Effector memory CD4-positive, alpha-beta T cell (primary cell): Measurements from ENCODE around the gene KLHL7.
A peak's percentile ranks its signal among the peaks of the same experiment; 100 is the strongest.

ENCODE experiments used
- DNase-seq, 3 donors: peaks; one replicate each; pipeline ENCODE4 v3.0.0-alpha.2; 2020
- H3K27ac ChIP-seq: 2 replicates; pipeline ENCODE4 v1.7.0; 2013; ENCODE audit warnings: mild to moderate bottlenecking, low read length, moderate library complexity; ENCODE audit not compliant: insufficient read depth, poor library complexity, severe bottlenecking
- H3K27me3 ChIP-seq: replicated peaks from 2 replicates; pipeline ENCODE4 v1.7.0; 2013; ENCODE audit warnings: mild to moderate bottlenecking, low read length; ENCODE audit not compliant: insufficient read depth, control insufficient read depth, poor library complexity, severe bottlenecking
- H3K36me3 ChIP-seq: 2 replicates; pipeline ENCODE4 v1.7.0; 2013; ENCODE audit warnings: mild to moderate bottlenecking, low read length, moderate library complexity; ENCODE audit not compliant: control insufficient read depth, insufficient read depth
- H3K4me1 ChIP-seq: 2 replicates; pipeline ENCODE4 v1.7.0; 2013; ENCODE audit warnings: low read length, mild to moderate bottlenecking; ENCODE audit not compliant: control insufficient read depth, insufficient read depth, poor library complexity, severe bottlenecking
- H3K4me3 ChIP-seq: 2 replicates; pipeline ENCODE4 v1.7.0; 2013; ENCODE audit warnings: low read length, low read depth, mild to moderate bottlenecking; ENCODE audit not compliant: insufficient read depth, poor library complexity, severe bottlenecking
- H3K9me3 ChIP-seq: 2 replicates; pipeline ENCODE4 v1.7.0; 2013; ENCODE audit warnings: mild to moderate bottlenecking, low read length, moderate library complexity; ENCODE audit not compliant: control insufficient read depth

The KLHL7 gene

DNA sequence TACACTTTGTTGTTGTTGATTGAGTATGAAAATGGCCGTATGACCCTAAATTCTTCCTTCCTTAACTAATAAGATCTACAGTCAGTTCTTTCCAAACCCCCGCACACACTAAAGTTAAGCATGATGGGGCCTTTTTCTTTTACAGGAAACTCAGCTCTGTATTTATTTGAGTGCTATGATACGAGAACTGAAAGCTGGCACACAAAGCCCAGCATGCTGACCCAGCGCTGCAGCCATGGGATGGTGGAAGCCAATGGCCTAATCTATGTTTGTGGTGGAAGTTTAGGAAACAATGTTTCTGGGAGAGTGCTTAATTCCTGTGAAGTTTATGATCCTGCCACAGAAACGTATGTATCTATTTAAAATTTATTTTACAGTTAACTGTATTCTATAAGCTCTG, 62.1 kb downstream of the KLHL7 start:
- Histone ChIP-seq H3K27me3 (no peaks in the 10 kb centered on the region), H3K36me3 (peaks cover 3% of the 10 kb centered on the region), H3K9me3 (no peaks in the 10 kb centered on the region), H3K4me3 (no peak overlapping the region), H3K27ac (no peak overlapping the region), H3K4me1 (no peaks in the 10 kb centered on the region)
- DNase-seq = no peak

DNA sequence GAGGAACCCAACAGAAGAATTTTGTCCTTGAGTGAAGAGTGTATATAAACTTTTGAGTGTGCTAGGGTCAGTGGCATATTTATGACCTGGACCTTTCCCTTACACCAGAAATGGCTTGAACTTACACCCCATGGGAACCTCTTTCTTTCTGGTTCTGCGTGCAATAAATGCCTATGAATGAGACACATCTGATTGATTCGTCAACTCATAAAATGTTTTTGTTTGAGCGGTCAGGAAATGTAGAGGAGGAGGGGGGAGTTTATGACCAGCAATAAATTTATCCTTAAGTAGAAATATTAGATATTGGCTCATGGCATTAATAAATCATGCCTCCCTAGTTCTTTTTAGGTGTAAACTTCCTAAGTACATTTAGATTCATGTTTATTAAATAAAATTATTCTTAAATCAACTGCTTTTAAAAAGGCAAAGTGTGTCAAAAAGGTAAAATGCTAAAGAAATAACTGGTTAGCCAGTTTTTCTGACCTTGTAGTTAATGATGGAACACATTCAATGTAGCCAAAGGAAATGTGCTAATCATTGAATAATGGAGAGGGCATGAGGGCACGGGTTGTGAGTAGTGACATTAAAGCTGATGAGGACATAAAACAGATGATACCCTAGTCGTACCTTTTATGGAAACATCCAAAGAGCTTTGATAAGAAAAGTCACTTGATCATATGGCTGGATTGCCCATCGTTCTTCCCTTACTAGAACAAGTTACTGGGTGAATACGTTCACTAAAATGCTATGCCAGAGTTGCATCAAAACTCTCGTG, 62.7 kb downstream of the KLHL7 start:
- Histone ChIP-seq H3K4me3 (no peak overlapping the region), H3K27ac (no peak overlapping the region), H3K4me1 (no peaks in the 10 kb centered on the region), H3K36me3 (peaks cover 3% of the 10 kb centered on the region), H3K9me3 (no peaks in the 10 kb centered on the region), H3K27me3 (no peaks in the 10 kb centered on the region)
- DNase-seq = no peak

DNA sequence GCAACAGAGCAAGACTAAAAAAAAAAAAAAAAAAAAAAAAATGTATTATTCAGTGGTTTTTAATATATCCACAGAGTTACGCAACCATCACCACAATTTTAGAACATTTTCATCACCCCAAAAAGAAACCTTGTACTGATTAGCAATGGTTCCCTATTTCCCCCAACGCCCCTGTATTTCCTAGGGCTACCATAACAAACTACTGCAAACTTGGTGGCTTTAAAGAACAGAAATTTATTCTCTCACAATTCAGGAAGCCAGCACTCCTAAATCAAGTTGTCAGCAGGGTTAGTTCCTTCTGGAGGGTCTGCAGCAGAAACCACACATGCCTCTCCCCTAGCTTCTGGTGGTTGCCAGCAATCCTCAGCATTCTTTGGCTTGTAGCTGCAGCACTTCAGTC, 70.4 kb downstream of the KLHL7 start:
- H3K9me3 ChIP-seq = no peaks in the 10 kb centered on the region
- no peaks in the 10 kb centered on the region for H3K27me3 ChIP-seq
- H3K4me1 ChIP-seq = no peaks in the 10 kb centered on the region
- H3K36me3 ChIP-seq = peaks cover 7% of the 10 kb centered on the region
- H3K27ac ChIP-seq = no peak overlapping the region
- no peak for DNase-seq
- no peak overlapping the region for H3K4me3 ChIP-seq

DNA sequence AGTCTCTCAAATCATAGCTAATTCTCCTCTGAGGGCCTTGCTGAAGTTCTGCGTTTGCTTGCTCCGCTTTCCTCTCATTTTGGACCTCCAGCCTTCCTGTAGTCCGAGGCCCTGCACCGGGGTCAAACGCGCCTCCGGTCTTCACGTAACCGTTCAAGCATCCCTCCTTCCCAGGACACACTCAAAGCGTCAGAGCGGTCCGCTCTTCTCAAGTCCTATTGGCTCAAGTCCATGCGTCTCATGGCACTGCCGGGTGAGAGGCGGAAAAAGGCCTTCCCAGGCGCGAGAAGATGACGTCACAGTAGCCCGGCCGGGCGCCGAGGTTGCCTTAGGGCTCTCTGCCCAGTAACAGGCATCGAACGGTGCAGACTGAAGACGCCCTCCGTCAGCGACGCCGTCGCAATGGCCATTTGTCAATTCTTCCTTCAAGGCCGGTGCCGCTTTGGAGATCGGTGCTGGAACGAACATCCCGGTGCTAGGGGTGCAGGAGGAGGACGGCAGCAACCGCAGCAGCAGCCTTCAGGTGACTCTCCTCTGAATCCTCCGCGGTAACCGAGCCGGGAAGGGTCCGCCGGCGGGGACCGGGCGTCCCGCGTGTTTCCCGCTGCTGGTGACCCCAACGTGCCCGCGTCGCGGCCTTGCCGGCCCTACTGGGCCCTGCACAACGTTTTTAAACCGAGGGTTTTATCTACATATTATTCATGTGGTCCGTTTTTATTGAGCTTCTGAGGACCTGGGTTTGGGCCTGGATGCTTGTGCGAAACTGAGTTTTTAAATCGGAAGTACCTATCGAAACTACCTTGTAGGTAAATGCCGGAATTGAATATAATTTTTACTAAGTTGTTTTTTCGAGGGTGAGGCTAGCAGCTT, 76.3 kb downstream of the KLHL7 start, which contains the start of gene NUP42:
Gene NUP42 (plus strand): TSS at position 365 of the 870 bp plus-strand sequence. CDS start 38 bp downstream, at position 403.
- peak within 1 kb of the TSS; percentile 78 for H3K27ac ChIP-seq
- peak within 1 kb of the TSS; percentile 80 for H3K4me3 ChIP-seq
- H3K36me3 ChIP-seq = peaks cover 1% of the 10 kb centered on the region
- no peaks in the 10 kb centered on the region for H3K27me3 ChIP-seq
- peaks cover 8% of the 10 kb centered on the region for H3K4me1 ChIP-seq
- H3K9me3 ChIP-seq = no peaks in the 10 kb centered on the region
- DNase-seq = peak; percentile 93

DNA sequence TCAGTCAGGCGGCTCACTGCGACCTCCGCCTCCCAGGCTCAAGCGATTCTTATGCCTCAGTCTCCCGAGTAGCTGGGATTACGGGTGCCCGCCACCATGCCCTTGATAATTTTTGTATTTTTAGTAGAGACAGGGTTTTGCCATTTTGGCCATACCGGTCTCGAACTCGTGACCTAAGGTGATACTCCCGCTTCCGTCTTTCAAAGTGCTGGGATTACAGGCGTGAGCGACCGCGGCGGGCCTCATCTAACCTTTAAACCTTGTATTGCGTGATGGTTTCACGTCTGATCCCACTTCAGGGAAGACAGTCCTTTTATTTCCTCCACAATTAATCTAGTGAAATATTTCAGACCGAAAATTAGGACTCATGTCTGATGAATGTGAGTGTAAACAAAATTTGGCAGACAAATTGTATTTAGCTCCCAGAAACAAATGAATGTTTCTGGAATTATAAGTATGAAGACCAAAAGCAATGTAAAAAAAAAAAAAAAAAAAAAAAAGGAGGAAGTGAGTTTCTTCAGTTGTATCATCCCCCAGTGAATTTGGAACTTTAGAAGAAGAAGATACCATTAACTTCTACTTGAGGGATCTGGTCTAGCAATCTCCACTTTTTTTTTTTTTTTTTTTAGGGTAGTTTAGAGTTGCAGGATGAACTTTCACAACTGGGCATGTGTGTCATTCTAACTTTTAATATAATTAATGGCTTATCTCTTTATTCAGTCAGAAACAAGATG, 77.9 kb downstream of the KLHL7 start:
- H3K27me3 ChIP-seq = no peaks in the 10 kb centered on the region
- no peak overlapping the region for H3K27ac ChIP-seq
- DNase-seq = no peak
- peaks cover 16% of the 10 kb centered on the region for H3K36me3 ChIP-seq
- H3K4me3 ChIP-seq = peak overlapping the region; percentile 80
- peaks cover 8% of the 10 kb centered on the region for H3K4me1 ChIP-seq
- H3K9me3 ChIP-seq = no peaks in the 10 kb centered on the region

DNA sequence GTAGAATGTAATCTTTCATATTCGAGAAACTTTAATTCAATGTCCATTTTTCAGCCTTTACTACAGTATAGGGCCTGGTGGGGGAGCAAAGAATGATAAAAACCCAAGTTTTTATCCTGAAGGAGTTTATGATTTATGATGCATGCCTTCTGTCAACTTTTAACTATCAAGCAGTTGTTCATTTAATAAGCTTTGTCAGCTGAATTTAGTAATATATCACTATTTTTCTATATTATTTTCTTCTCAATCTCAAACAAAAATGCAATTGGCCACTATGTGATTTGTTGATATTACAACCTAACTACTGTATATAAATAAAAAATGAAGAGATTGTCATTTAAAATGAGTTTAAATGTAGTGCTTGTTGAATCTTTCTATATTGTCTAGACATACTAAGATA, 78.7 kb downstream of the KLHL7 start:
- Histone ChIP-seq H3K27me3 (no peaks in the 10 kb centered on the region), H3K4me3 (no peak overlapping the region), H3K4me1 (peaks cover 8% of the 10 kb centered on the region), H3K36me3 (peaks cover 24% of the 10 kb centered on the region), H3K9me3 (no peaks in the 10 kb centered on the region), H3K27ac (no peak overlapping the region)
- no peak for DNase-seq

DNA sequence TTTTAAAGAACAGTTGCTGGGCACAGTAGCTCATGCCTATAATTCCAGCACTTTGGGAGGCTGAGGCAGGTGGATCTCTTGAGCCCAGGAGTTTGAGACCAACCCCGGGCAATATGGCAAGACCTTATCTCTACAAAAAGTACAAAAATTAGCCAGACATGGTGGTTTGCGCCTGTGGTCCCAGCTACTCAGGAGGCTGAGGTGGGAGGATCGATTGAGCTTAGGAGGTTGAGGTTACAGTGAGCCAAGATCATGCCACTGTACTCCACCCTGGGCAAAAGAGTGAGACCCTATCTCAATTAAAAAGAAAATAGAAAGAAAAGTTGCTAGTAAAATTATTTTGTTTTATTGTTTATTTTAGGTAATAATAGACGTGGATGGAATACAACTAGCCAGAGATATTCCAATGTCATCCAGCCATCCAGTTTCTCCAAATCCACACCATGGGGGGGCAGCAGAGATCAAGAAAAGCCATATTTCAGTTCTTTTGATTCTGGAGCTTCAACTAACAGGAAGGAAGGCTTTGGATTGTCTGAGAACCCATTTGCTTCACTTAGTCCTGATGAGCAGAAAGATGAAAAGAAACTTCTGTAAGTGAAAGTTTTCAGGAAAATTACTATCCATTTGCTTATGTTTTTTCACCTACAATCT, 79.2 kb downstream of the KLHL7 start:
- no peak overlapping the region for H3K4me3 ChIP-seq
- no peak for DNase-seq
- peaks cover 8% of the 10 kb centered on the region for H3K4me1 ChIP-seq
- peaks cover 25% of the 10 kb centered on the region for H3K36me3 ChIP-seq
- H3K27me3 ChIP-seq = no peaks in the 10 kb centered on the region
- no peaks in the 10 kb centered on the region for H3K9me3 ChIP-seq
- no peak overlapping the region for H3K27ac ChIP-seq

DNA sequence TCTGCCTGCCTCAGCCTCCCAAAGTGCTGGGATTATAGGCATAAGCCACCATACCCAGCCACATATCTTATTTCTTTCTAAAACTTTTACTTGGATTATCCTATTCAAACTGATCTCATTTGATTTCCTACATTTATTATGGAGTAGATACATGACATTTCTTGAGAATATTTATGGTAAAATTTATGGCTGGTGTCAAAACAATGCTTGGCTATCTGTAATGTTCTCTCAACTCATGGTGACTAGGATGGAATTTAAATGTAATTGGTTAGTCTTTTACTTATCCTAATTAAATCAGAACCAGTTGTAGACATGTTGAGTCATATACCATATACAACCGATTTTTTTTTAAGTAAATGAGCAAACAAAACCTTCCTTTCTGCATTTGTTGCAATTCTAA, 80.4 kb downstream of the KLHL7 start:
- Histone ChIP-seq H3K36me3 (peaks cover 34% of the 10 kb centered on the region), H3K27me3 (no peaks in the 10 kb centered on the region), H3K27ac (no peak overlapping the region), H3K9me3 (no peaks in the 10 kb centered on the region), H3K4me3 (no peak overlapping the region), H3K4me1 (peaks cover 8% of the 10 kb centered on the region)
- no peak for DNase-seq

DNA sequence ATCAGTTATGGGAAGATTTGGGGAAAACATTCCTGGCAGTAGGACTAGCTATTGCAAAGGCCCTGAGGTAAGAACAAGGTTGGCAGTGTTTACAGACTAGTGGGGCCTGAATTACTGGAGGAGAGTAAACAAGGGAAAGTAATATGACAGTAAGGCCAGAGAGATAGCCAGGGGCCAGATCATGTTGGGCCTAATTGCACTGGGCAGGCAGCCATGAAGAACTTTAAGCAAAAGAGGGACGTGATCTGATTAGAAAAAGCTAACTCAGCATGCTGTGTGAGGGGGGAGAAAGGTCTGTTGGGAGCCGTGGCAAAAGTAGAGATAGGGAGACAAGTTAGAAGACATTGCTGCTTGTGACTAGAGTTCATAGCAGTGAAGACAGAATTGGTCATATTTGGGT, 85.4 kb downstream of the KLHL7 start:
- Histone ChIP-seq H3K36me3 (peaks cover 49% of the 10 kb centered on the region), H3K27me3 (no peaks in the 10 kb centered on the region), H3K4me1 (no peaks in the 10 kb centered on the region), H3K9me3 (no peaks in the 10 kb centered on the region), H3K4me3 (no peak overlapping the region), H3K27ac (no peak overlapping the region)
- DNase-seq = no peak
